Lower leg skin (tissue), 3 donors: ENCODE measurements around the gene TADA2B.

Source experiments
- POLR2A ChIP-seq, 2 donors: fragments of 450-650 bp; IDR thresholded peaks; one replicate each; pipeline ENCODE4 v1.6.1; 2016 to 2017; ENCODE audit warnings: antibody characterized with exemption in 2 of 2, mild to moderate bottlenecking in 1 of 2, moderate library complexity in 1 of 2
- TF ChIP-seq, protein P1 (sequence below), 3 donors: fragments of 450-650 bp; IDR thresholded peaks; one replicate each; pipeline ENCODE4 v1.5.1; 2016; ENCODE audit warnings: antibody characterized with exemption in 3 of 3, mild to moderate bottlenecking in 3 of 3, moderate library complexity in 2 of 3

DNA sequence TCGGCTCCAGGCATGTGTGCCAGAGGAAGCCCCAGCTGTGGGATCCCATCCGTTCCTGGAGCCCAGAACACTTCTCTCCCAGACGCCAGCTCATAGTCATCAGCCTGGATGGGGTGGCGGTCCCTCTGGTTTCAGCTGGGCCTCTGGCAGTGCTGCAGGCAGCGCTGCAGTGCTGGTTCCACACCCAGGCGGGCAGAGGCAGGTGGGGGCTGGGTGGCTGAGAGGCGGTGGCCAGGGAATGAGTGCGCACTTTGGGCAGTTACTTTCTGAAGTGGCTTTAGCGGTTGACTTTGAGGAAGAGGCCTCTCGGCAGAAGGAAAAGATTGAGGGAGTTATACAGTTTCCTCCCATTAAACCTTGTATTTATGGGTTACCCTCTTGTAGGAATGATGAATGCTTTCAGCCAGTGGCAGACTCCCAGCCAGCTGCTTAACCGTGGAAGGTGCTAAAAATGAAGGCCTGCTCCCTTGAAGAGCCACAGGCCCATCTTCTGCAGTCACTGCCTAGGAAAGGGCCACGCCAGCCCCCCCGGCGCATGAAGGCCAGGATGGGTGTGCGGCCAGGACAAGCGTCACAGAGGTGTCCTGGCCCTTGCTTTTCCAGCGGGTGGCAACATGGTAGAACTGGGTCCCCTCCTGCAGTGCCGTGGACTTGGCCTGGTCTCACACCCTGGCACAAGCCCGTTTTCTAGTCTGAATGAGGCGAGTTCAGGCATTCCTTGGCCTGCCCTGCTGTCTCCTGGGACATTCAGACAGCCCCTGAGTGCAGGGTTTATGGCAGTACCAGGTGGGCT, 9.9 kb downstream of the TADA2B start:
- TF ChIP-seq, protein P1, sequence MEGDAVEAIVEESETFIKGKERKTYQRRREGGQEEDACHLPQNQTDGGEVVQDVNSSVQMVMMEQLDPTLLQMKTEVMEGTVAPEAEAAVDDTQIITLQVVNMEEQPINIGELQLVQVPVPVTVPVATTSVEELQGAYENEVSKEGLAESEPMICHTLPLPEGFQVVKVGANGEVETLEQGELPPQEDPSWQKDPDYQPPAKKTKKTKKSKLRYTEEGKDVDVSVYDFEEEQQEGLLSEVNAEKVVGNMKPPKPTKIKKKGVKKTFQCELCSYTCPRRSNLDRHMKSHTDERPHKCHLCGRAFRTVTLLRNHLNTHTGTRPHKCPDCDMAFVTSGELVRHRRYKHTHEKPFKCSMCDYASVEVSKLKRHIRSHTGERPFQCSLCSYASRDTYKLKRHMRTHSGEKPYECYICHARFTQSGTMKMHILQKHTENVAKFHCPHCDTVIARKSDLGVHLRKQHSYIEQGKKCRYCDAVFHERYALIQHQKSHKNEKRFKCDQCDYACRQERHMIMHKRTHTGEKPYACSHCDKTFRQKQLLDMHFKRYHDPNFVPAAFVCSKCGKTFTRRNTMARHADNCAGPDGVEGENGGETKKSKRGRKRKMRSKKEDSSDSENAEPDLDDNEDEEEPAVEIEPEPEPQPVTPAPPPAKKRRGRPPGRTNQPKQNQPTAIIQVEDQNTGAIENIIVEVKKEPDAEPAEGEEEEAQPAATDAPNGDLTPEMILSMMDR (IDR thresholded peaks at IDR 0.05): no peak
- TF ChIP-seq POLR2A (IDR thresholded peaks at IDR 0.05): no peak
